COLO829 (cell line): Measurements from ENCODE around the gene USP17L21.
"Not testable (repeated sequence)": the region's sequence is repeated elsewhere in the genome, so short reads cannot be mapped to it uniquely, and the experiment has no call there.

Experiments
- DNase-seq: peaks from one replicate; pipeline ENCODE4 v3.0.0; 2012; ENCODE audit warnings: low spot score

USP17L21 gene

GRCh38 chr4:9262572-9262971 lies at the start of gene USP17L21:
USP17L21 (plus strand) TSS chr4:9262872; CDS start chr4:9262872, 0 bp downstream.
- DNase-seq: not testable (repeated sequence)

GRCh38 chr4:9214701-9215100 lies 48.0 kb upstream of the USP17L21 start:
- not testable (repeated sequence) for DNase-seq

- DNase-seq: not testable (repeated sequence)
These were observed 47.6 kb upstream of the USP17L21 start, which contains the start of gene USP17L11 for GRCh38 chr4:9215105-9215504. USP17L11 (plus strand) TSS chr4:9215405; CDS start chr4:9215405, 0 bp downstream.

GRCh38 chr4:9219852-9220251 lies 42.8 kb upstream of the USP17L21 start, which contains the start of gene USP17L12:
USP17L12 (plus strand) TSS chr4:9220152; CDS start chr4:9220152, 0 bp downstream.
- DNase-seq: not testable (repeated sequence)

GRCh38 chr4:9224596-9224995 lies 38.1 kb upstream of the USP17L21 start, which contains the start of gene USP17L13:
USP17L13 (plus strand) TSS chr4:9224896; CDS start chr4:9224896, 0 bp downstream.
- not testable (repeated sequence) for DNase-seq

GRCh38 chr4:9230249-9230648 lies 32.4 kb upstream of the USP17L21 start:
- not testable (repeated sequence) for DNase-seq

GRCh38 chr4:9234085-9234484 lies 28.6 kb upstream of the USP17L21 start, which contains the start of gene USP17L15:
USP17L15 (plus strand) TSS chr4:9234385; CDS start chr4:9234385, 0 bp downstream.
- not testable (repeated sequence) for DNase-seq

GRCh38 chr4:9238461-9238860 lies 24.2 kb upstream of the USP17L21 start:
- DNase-seq: not testable (repeated sequence)

GRCh38 chr4:9243579-9243978 lies 19.1 kb upstream of the USP17L21 start, which contains the start of gene USP17L17:
USP17L17 (plus strand) TSS chr4:9243879; CDS start chr4:9243879, 0 bp downstream.
- DNase-seq: not testable (repeated sequence)

GRCh38 chr4:9247953-9248680 lies 14.6 kb upstream of the USP17L21 start, which contains the start of gene USP17L18:
USP17L18 (plus strand) TSS chr4:9248630; CDS start chr4:9248630, 0 bp downstream.
- not testable (repeated sequence) for DNase-seq

GRCh38 chr4:9253078-9253477 lies 9.6 kb upstream of the USP17L21 start, which contains the start of gene USP17L19:
USP17L19 (plus strand) TSS chr4:9253378; CDS start chr4:9253378, 0 bp downstream.
- not testable (repeated sequence) for DNase-seq

- DNase-seq: not testable (repeated sequence)
These were observed 4.8 kb upstream of the USP17L21 start, which contains the start of gene USP17L20 for GRCh38 chr4:9257824-9258223. USP17L20 (plus strand) TSS chr4:9258124; CDS start chr4:9258124, 0 bp downstream.

- not testable (repeated sequence) for DNase-seq
These were observed 4.6 kb downstream of the USP17L21 start, which contains the start of gene USP17L22 for GRCh38 chr4:9267319-9267718. USP17L22 (plus strand) TSS chr4:9267619; CDS start chr4:9267619, 0 bp downstream.

- DNase-seq: not testable (repeated sequence)
These were observed 9.0 kb downstream of the USP17L21 start for GRCh38 chr4:9271719-9272118.
